NCI-H524 treated with DMSO at 0.1 percent for 48 hours (cell line): ENCODE data around the gene RPL38.

ENCODE experiments used
- DNase-seq: peaks from one replicate; lab custom pipeline; 2025; lab: John Stamatoyannopoulos, UW

Gene RPL38

DNA sequence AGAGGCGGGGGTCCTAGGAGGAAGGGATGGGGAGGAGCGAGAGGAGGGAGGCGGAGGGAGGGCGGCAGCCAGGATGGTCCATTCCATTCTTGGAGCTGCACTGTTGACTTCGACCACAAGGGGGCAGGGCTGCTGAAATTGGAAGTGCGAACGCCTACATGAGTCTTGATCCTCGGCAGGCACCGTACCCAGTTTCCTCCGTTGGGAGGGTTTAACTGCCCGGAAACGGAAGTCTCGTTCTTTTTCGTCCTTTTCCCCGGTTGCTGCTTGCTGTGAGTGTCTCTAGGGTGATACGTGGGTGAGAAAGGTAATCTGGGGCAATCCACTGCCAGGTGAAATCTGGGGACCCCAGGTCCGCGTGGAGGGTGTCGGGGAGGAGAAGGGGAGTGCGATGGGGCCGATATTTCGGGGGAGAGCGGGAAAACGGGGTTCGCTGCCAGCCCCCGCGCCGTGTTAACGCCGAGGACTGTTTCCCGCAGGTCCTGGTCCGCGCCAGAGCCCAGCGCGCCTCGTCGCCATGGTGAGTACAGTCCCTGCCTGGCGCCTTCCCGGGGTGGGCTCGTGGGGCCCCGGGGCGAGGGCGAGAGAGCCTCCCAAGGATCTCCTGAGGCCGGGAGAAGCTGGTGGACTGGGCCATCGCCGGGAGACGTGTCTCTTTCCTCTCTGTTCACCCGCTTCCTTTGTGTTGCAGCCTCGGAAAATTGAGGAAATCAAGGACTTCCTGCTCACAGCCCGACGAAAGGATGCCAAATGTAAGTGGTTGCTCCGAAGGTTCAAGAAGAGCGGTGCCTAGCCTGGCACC is at the start of gene RPL38:
Gene RPL38 (plus strand): TSS at position 240 of the 802 bp plus-strand sequence. CDS start 278 bp downstream, at position 518.
- peak; percentile 97 for DNase-seq

DNA sequence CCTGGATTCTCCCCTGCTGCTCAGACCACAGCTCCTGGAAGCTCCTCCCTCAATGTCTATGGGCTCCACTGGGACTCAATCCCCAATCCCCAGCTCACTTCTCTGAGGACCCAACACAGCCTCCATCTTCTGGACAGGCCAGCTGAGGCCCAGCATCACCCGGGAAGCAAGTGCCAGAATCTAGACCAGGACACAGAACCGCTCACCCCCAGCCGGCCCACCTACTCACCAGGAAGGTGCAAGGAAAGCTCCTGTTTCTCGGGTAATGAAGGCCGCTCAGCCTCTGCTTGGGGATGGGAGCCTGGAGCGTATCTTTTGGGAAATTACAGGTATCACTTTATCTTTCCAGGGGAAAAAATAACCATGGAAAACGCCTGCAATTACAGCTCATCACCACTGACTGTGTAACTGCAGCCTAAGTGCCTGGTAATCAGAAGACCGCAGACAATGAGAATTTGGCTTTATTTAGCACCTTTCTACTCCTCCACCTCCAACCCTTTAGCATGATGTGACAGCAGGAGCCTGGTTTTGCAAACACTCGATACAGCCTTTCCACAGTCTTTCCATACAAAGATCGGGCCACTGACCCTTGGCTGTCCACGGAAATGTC is 49.6 kb upstream of the RPL38 start:
- DNase-seq, result no peak

DNA sequence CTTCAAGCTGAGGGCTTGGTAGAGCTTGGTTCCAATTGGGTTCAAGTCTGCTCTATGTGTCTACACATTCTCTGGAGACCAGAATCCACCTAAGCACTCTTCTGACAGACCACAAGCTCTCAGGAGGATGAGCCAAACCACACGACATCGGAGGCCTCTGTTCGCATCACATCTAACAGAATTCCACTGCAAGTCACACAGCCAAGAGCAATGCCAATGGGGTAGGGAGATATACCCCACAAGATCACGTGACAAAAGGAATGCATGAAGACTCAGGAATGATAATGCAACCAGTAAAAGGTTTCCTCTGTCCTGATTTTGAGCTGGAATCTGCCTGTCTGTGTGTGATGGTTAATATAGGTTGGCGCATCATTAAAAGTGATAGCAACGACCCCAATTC is 46.6 kb upstream of the RPL38 start:
- no peak for DNase-seq

DNA sequence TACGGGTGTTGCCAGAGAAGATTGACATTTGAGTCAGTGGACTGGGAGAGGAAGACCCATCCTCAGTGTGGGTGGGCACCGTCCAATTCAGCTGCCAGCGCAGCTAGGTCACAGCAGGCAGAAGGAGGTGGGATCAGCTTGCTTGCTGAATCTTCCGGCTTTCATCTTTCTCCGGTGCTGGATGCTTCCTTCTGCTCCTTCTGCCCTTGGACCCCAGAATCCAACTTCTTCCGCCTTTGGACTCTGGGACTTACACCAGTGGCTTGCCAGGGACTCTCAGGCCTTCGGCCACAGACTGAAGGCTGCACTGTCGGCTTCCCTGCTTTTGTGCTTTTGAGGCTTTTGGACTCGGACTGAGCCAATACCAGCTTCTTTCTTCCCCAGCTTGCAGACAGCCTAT is 46.1 kb upstream of the RPL38 start:
- no peak for DNase-seq

DNA sequence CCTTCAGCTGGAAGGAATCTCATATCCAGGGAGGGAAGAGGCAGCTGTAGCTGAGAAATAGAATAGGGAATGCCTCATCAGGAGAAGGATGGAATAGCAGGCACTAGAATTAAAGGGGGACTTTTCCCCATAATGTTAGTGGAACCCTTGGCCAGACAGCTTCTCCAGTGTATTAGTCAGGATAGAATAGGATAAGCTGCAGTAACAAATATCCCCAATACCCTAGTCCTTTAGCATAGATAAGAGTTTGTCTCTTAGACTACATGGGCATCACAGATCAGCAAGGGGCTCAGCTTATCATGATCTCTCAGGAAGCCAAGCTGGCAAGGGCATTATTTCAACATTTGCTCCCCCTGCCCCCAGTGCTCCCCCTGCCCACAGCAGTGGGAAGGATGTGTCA is 44.7 kb upstream of the RPL38 start:
- DNase-seq, result no peak

DNA sequence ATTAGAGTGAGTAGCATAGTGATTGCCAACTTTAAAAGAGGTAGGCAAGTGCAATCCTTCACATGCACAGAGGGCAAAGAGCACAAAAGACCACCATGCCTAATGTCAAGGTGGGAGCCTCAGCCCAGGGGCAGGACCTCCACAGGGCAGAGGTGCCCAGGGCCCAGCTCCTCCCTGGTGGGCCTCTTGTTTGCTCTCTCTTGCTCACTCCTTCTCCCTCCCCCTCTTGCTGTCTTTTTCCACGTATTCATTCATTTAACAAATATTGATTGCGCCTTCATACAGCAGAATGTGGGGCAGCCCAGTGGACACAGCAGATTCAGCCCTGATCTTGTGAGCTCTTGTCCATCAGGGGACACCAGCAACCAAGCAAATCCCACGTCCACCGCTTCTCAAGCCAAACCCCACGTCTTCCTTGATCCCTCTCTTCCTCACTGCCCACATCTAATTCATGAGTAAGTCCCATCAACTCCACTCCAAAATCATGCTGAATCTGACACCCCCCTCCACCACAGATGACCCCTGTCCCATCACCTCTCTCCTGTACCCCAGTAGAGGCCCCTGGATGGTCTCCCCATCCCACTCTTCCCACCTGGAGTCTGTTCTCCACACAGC is 44.1 kb upstream of the RPL38 start:
- no peak for DNase-seq

DNA sequence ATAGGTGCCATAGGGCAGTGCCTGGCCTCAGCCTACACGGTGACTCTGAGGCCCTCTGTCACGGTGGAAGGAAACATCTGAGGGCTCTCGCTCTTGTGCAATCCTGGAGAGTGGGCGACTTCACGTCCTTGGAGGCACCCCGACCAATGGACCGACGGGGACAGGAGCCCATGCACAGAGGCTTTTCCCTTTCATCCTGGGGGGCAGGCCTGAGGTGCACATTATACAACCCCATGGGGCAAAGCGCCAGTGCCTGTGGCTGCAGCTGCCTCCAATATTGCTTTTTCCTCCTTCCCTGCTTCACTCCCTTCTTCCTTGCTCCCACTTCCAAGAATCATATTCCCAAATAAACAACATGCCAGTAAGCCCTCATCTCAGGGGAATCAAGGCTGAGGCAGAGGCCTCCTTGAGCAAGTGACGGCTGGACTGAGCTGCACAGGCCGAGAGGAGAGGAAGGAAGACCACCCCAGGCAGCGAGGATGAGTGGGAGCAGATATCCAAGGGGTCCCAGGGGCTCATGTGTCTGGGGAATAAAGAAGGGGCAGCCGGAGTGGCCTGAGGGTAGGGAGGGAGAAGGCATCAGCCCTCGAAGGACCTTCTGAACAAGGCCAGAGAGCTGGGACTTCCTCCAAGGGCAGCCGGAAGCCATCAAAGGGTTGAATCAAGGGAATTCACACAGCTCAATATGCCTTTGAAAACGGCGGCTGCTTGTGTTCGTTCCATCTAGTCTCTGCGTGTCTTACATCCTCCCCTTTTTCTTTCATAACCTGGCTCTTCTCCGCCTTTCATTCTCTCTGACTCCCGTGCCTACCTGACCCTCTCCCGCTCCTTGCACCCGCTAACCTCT is 42.6 kb upstream of the RPL38 start:
- no peak for DNase-seq

DNA sequence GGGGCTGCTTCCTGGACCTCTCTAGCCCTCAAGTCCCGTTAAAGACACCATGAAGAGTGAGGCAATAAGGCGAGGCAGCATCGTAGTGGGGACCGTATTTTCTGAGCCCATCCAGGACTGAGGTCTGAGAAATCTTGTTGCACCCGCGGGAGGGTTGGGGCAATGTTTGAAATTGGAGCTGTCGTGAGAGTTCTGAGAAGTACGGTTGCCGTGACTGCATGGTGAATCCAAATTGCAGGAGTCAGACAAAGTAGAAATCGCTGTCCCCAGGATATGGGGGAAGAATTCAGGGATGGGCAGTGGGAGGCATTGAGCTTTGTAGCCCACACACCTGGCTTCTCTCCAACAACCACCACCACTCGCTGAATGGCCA is 42.0 kb upstream of the RPL38 start:
- DNase-seq, result no peak

DNA sequence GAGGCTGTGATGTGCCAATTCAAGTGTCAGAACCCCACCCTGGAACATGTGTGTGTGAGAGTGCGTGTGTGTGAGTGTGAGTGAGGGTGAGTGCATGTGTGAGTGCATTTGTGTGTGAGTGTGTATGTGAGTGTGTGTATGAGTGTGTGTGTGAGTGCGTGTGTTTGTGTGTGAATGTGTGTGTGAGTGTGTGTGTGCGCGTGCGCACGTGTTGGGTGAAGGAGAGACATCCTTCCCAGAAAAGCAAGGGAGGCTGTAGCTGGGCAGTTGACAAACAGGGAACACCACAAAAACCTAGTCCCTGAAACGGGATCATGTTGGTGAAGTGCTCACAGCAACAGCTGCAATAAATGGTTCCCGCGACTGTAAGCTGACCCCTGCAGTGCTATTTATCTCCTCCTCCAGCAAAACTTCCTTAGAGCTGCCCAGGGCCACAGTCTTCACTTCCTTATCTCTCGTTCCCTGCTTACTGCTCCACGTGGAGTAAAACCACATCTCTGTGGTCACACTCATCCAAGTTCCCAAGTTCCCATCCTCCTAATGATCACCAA is 40.1 kb upstream of the RPL38 start:
- DNase-seq, result no peak

DNA sequence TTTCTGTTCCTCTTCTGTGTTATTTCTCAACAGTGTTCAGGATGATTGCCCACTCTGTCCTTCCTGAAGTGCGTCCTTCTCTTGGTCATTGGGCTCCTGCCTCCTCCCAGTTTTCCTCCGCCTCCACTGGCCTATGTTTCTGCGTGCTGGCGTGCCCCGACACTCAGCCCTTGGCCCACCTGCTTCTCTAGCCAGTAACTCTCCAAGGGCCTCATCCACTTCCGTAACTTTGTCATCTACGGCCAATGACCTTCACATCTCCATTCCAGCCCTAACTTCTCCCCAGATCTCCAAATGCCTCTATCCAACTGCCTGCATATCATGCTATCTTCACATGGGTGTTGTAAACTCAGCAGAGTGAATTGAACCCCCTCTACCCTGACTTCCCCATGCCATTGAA is 39.6 kb upstream of the RPL38 start:
- DNase-seq, result no peak

DNA sequence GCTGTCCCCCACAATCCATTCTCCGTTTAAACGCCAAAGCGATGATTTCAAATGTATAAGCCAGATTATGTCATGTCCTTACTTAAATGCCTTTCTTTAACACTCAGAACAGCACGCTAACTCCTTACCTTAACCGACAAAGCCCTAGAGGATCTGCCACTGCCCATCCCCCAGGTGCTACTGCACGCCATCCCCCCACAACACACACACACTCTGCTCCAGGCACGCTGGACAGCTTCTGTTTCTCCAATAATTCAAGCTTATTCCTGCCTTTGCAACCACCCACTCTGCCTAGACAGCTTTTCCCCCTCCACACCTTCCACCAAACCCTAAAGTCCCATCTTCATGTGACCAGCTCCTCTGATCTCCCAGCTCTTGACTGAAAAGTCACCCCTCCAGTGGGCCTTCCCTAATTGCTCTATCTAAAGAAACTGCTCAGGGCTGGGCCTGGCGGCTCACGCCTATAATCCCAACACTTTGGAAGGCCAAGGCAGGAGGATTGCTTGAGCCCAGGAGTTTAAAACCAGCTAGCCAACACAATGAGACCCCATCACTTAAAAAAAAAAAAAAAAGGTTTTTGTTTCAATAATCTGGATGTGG is 38.9 kb upstream of the RPL38 start:
- DNase-seq, result no peak

DNA sequence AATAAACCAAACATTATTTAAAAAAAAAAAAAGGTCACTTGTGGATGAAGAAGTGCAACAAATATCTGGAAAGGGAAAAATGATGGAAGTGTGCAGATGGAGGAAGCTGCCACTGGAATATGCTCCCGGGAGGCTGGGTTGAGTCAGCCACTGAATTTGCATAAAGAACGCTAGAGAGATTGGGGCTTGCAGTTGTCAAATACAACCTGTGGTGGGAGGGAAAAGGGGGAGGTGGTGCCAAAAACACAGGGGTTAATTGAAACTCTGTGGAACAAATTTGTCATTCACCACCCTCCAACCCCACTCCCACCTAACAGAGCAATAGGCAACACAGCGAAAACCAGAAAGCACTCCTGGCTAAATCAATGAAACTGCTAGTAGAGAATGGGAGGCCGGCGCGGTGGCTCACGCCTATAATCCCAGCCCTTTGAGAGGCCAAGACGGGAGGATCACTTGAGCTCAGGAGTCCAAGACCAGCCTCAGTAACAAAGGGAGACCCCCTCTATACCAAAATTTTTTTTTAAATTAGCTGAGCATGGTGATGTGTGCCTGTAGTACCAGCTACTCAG is 37.6 kb upstream of the RPL38 start:
- no peak for DNase-seq

DNA sequence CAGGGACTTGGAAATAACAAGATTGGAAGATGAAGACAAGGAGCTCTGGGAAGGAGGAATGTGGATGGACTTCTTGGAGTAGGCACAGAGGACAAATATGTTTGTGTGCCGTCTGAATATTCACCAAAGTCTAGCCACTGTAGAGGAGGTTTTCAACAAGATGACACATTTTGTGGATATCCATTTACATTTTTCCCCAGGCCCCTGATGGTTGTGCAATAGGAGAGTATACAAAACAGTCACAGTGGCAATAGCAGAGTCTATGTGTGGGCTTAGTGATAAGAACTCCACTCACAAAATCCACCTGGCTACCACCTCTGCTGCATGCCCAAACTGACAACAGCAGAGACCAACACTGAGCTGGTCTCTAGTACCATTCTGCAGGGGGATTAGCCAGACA is 32.6 kb upstream of the RPL38 start:
- DNase-seq, result no peak

DNA sequence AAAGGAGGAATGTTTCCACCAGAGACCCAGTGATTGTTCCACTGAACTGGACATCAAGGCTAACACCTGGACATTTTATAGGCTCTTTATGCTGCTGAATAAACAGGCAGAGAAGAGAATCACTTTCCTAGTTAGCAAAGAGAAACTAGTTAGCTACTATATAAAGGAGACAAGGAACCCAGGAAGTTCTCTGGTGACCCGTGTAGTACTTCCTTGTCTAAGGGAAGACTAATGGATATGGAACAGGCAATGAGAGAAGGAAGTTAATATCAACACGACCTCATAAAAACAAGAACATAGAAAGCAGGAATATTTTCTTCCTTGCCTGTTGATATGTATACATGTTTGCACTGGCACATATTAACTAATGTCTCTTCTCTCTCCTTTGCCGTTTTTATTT is 30.8 kb upstream of the RPL38 start:
- no peak for DNase-seq

DNA sequence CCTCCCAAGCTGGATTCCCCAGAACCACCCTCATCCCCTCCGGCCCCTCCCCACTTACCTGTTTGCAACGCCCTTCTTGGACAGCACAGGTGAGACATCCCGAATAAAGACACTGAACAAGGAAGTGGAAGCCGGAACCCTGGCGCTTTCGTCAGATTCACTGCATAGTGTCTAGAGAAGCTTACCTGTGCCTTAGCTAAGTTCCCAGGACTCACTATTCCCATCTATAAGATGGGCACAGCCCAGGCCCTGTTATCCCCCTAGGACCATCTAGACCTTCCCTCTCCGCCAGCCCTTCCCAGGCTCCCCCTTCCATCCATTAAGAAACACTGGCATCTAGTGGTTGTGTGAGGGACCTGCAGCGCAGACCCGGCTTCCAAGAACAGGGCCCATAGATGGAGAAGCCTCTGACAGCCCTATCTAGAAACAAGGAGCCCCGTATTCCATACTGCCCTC is 26.9 kb upstream of the RPL38 start:
- DNase-seq, result no peak

DNA sequence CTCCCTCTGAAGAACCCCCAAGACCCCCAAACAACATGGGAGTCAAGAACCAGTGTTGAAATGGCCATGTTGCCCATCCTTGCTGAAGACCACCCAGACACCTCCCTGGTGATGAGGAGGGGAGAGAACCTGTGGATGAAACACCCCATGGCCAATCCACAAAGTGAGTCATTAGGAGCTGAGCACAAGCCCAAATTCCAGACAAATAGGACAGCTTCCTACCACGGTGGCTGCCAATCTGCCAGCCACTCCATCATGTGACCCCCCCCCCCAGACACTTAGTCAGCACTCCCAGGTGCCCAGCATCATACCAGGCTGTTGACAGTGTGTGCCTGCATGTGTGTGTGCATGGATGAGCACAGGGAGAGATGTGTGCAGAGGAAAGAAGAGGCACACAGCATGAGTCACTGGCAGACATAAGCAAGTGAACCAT is 26.4 kb upstream of the RPL38 start:
- no peak for DNase-seq

DNA sequence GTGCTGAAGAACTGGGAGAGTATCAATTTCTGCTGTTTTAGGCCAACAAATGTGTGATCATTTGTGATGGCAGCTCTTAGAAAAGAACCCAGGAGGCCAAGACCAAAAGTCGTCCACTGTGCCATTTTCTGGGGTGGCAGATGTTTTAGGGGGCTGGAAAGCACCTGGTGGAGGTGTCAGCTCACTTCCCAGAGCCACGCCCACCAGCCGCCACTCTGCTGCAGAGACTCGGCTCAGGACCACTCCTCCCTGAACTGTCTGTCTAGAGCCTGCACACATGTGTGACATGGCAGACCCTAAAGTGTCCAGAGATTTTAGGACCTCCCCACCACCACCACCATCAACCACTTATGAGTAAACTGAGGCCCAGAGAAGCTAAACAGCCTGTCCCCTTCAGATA is 23.9 kb upstream of the RPL38 start:
- no peak for DNase-seq

DNA sequence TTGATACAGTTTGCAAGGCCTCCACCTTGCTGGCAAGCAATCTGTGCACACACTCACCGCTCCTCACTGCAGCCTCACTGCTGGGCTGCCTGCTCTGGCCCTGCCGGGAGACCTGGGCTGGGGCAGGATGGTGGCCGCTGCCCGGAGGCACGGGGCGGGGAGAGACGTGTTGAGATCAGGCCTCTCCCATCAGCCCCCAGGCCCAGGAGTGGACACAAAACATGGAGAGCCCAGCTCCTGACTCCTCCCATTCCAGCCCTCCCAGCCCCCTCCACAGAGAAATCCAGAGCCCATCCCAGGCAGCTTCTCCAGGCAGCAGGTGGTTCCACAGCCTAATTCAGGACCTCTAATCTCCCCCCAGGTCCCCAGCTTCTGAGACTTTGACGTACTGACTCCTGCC is 23.1 kb upstream of the RPL38 start:
- DNase-seq, result no peak

DNA sequence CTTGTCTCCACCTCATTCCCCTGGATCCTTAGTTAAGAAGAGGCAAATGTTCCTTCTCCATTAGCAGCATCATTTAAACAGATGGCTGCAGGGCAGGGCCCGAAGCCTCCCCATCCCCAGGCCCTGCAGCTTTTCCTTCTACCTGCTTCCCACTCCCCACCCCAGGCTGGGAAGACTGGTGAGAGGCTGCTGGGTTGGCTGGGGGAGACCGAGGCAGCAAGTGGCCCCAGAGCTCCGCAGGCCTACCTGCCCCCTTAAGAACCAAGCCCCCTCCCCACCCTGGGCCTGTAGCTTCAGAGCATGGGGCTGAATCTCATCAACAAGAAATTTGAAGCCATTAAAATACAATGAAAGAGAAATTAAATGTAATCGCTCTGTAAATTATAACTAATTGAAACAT is 22.1 kb upstream of the RPL38 start:
- DNase-seq, result no peak

DNA sequence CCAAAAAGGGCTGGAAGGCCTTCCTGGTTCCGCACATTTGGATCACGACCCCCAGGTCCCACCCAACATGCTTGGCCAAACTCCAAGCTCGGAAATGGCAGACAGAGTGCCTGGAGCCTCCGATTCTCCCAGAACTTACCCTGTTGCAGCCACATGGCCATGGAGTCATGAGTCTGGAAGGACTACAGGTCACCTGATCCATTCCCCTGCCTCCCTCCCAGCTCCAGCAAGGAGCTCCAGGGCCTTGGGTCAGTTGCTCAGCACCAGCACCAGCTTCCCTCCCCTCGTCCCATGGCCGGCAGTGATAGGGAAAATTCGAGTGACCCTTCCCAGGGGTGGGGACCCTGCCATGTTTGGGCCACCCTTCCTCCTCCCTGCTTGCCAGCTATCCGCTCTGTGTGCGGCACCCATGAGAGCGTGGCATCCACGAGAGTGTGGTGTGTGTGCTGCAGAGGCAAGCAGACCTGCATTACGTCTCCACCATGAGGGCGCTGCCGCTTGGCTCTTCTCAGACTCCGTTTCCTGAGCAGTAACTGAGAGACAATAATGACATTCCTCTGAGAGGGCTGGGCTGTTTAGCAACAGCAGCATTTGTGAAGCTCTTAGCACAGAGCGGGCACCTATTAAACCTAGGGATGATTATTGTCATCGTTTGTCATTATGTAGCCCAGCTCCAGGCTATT is 21.3 kb upstream of the RPL38 start:
- no peak for DNase-seq

DNA sequence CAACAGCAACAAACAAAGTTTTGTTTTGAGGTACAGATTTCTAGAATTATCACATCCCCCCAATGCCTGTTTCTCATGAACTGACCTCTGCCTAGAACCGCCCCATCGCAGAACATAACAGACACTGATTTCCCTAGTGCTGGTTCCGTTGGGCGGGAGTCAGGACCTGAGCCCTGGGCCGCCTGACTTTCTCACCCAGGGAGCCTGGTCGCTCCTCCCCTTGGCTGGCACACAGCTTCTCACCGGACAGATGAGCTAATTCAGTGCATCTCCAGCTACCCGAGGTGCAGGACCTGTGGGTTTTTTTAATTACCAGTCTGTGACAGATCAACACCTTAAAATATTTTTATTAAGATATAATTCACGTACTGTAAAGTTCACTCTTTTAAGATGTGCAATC is 20.1 kb upstream of the RPL38 start:
- DNase-seq, result no peak
